K562 (cell line): ENCODE results near the gene ZDHHC8. TPM values are rescaled to one million over a fixed set of nuclear protein-coding genes. Genes with fewer than 3 reads are reported as not detected.

Experiments used
- ATAC-seq: fragments of 200-7000 bp; cut with Tn5 transposase; 3 replicates; pipeline ENCODE4 v1.9.1; 2020; ENCODE audit warnings: moderate library complexity
- BruUV-seq: library from RNA; stranded (reverse); fragments of 400-500 nt; replicated peaks from 2 replicates; lab custom pipeline; 2021; lab: Mats Ljungman, UMichigan
- CTCF ChIA-PET: fragments of 300-600 bp; formaldehyde crosslinking; extraction: SDS; loops from one replicate; lab custom pipeline; 2021; ENCODE audit warnings: low intra/inter-chr PET ratio; lab: Yijun Ruan, JAX
- POLR2A ChIA-PET: fragments of 300-600, 350-650 bp; sonication (Branson Sonifier 250); formaldehyde crosslinking; extraction: SDS; loops from one replicate; lab custom pipeline; 2021; ENCODE audit warnings: antibody characterized with exemption, inconsistent platforms; lab: Yijun Ruan, JAX
- DNase-seq, 4 experiments: peaks; one replicate each; pipeline versions ENCODE4 v3.0.0 to v3.0.0-alpha.2; 2011 to 2018; ENCODE audit warnings: low spot score in 3 of 4, mixed read lengths in 3 of 4; ENCODE audit errors: extremely low read depth in 1 of 4
- FAIRE-seq: peaks from 2 replicates; lab custom pipeline; 2011; peaks lifted over from hg19 to GRCh38; lab: Jason Lieb, UNC
- H2AFZ ChIP-seq: 2 replicates; pipeline ENCODE4 v1.6.0; 2011; ENCODE audit warnings: low read depth, low read length, control low read depth, inconsistent platforms
- H3K27ac ChIP-seq: fragments of 200-600 bp; 3 replicates; pipeline ENCODE4 v1.8.0; 2011; ENCODE audit warnings: low read depth, mild to moderate bottlenecking, control low read depth, inconsistent platforms, low read length, moderate library complexity, mixed read lengths; ENCODE audit errors: extremely low read depth
- H3K27me3 ChIP-seq, 2 experiments: fragments of 300-600 bp in 1 of 2; 2 replicates in 1 of 2; 3 replicates in 1 of 2; pipeline versions ENCODE4 v1.6.0 to v1.8.0; 2011; ENCODE audit warnings: inconsistent platforms in 2 of 2, low read length in 2 of 2, mild to moderate bottlenecking in 1 of 2, mixed read lengths in 1 of 2, moderate library complexity in 1 of 2; ENCODE audit not compliant: control insufficient read depth in 2 of 2, insufficient read depth in 2 of 2
- H3K36me3 ChIP-seq: fragments of 300-600 bp; 3 replicates; pipeline ENCODE4 v1.8.0; 2011; ENCODE audit warnings: mild to moderate bottlenecking, low read length, inconsistent platforms; ENCODE audit not compliant: control insufficient read depth, insufficient read depth
- H3K4me1 ChIP-seq, 2 experiments: fragments of 200-600 bp in 1 of 2; replicated peaks in 1 of 2; 2 replicates in 1 of 2; 3 replicates in 1 of 2; pipeline versions ENCODE4 v1.5.1 to v1.8.0; 2011; ENCODE audit warnings: inconsistent platforms in 2 of 2, low read length in 2 of 2, mild to moderate bottlenecking in 1 of 2, mixed read lengths in 1 of 2, moderate library complexity in 1 of 2; ENCODE audit not compliant: control insufficient read depth in 2 of 2, insufficient read depth in 2 of 2
- H3K4me2 ChIP-seq: 2 replicates; pipeline ENCODE4 v1.6.1; 2011; ENCODE audit warnings: low read length, control low read depth, inconsistent platforms, mixed read lengths; ENCODE audit not compliant: insufficient read depth
- H3K4me3 ChIP-seq: fragments of 200-600 bp; sonication (generic), shearing (Covaris generic); 2 replicates; pipeline ENCODE4 v1.5.1; 2016; ENCODE audit warnings: control low read depth, inconsistent platforms
- H3K79me2 ChIP-seq: fragments of 200-600 bp; 3 replicates; pipeline ENCODE4 v1.8.0; 2011; ENCODE audit warnings: low read length, inconsistent platforms; ENCODE audit not compliant: control insufficient read depth, insufficient read depth
- H3K9ac ChIP-seq, 2 experiments: 2 replicates each; pipeline versions ENCODE4 v1.6.0 to v1.6.1; 2011; ENCODE audit warnings: low read depth in 2 of 2, low read length in 2 of 2, control low read depth in 1 of 2, inconsistent platforms in 1 of 2, mild to moderate bottlenecking in 1 of 2, mixed read lengths in 1 of 2; ENCODE audit not compliant: insufficient read depth in 1 of 2
- H3K9me1 ChIP-seq: one replicate; pipeline ENCODE4 v1.6.0; 2011; ENCODE audit warnings: inconsistent platforms, mild to moderate bottlenecking, low read length, moderate library complexity; ENCODE audit not compliant: control insufficient read depth, insufficient read depth
- H3K9me3 ChIP-seq: replicated peaks from 2 replicates; pipeline ENCODE4 v1.5.1; 2011; ENCODE audit warnings: low read depth, low read length, inconsistent platforms; ENCODE audit not compliant: control insufficient read depth, insufficient read depth
- H4K20me1 ChIP-seq: replicated peaks from 2 replicates; pipeline ENCODE4 v1.6.1; 2011; ENCODE audit warnings: low read length, inconsistent platforms, mixed read lengths; ENCODE audit not compliant: control insufficient read depth, insufficient read depth
- CAMTA2 ChIP-seq: fragments of 250-450 bp; sonication (Bioruptor Pico); conservative IDR thresholded peaks from 2 replicates; pipeline ENCODE4 v1.5.1; 2022
- HCFC1 ChIP-seq: IDR thresholded peaks from 2 replicates; pipeline ENCODE4 v1.6.1; 2012; ENCODE audit warnings: low read depth, low read length, improper control_type of control experiment
- JUN ChIP-seq, 2 experiments: sonication (generic) in 1 of 2; formaldehyde crosslinking in 1 of 2; IDR thresholded peaks; 2 replicates each; pipeline versions ENCODE4 v1.6.1 to v1.8.0; 2012 to 2022; ENCODE audit warnings: borderline replicate concordance in 2 of 2, mild to moderate bottlenecking in 2 of 2, improper control_type of control experiment in 1 of 2, low read depth in 1 of 2, low read length in 1 of 2, missing genetic modification reagents in 1 of 2
- KDM4B ChIP-seq, 2 experiments: fragments of 450-650 bp in 1 of 2; sonication (generic) in 1 of 2; IDR thresholded peaks; 2 replicates each; pipeline ENCODE4 v1.6.1; 2016 to 2017; ENCODE audit warnings: borderline replicate concordance in 2 of 2, antibody characterized with exemption in 1 of 2, low read depth in 1 of 2, mild to moderate bottlenecking in 1 of 2
- KLF13 ChIP-seq: fragments of 450-650 bp; IDR thresholded peaks from 2 replicates; pipeline ENCODE4 v1.6.1; 2016; ENCODE audit warnings: missing genetic modification characterization, low read depth, mild to moderate bottlenecking, missing compliant biosample characterization, moderate library complexity, borderline replicate concordance
- MCM3 ChIP-seq: fragments of 450-650 bp; IDR thresholded peaks from 2 replicates; pipeline ENCODE4 v1.6.1; 2016
- MTA1 ChIP-seq: fragments of 450-650 bp; IDR thresholded peaks from 2 replicates; pipeline ENCODE4 v1.6.1; 2017; ENCODE audit warnings: borderline replicate concordance
- MYNN ChIP-seq, 2 experiments: sonication (generic); formaldehyde crosslinking in 1 of 2; IDR thresholded peaks; 2 replicates each; pipeline versions ENCODE4 v1.5.0 to v1.6.1; 2016 to 2020; ENCODE audit warnings: antibody characterized with exemption in 1 of 2, missing genetic modification reagents in 1 of 2
- NFATC3 ChIP-seq: fragments of 450-650 bp; IDR thresholded peaks from 2 replicates; pipeline ENCODE4 v1.6.1; 2017; ENCODE audit warnings: mild to moderate bottlenecking
- POLR2B ChIP-seq: fragments of 450-650 bp; IDR thresholded peaks from 2 replicates; pipeline ENCODE4 v1.6.1; 2018; ENCODE audit warnings: low read depth; ENCODE audit not compliant: partially characterized antibody
- PTBP1 ChIP-seq: fragments of 200-400 bp; formaldehyde crosslinking; IDR thresholded peaks from 2 replicates; pipeline ENCODE4 v1.6.1; 2017; ENCODE audit warnings: low read depth, low read length
- PYGO2 ChIP-seq: fragments of 450-650 bp; IDR thresholded peaks from 2 replicates; pipeline ENCODE4 v1.6.1; 2016; ENCODE audit warnings: mild to moderate bottlenecking, missing genetic modification characterization, moderate library complexity, missing compliant biosample characterization
- SMARCA5 ChIP-seq: fragments of 450-650 bp; IDR thresholded peaks from 2 replicates; pipeline ENCODE4 v1.6.1; 2016
- SMARCB1 ChIP-seq: IDR thresholded peaks from 2 replicates; pipeline ENCODE4 v1.6.1; 2011; ENCODE audit warnings: improper control_type of control experiment, low read depth; ENCODE audit not compliant: insufficient read length
- SREBF1 ChIP-seq: fragments of 150-350 bp; IDR thresholded peaks from 2 replicates; pipeline ENCODE4 v1.6.1; 2014; ENCODE audit warnings: antibody characterized with exemption, low read depth, low read length, borderline replicate concordance
- SRF ChIP-seq, 2 experiments: fragments of 250-450, 450-650 bp in 1 of 2; sonication (Bioruptor Pico) in 1 of 2; sonication (generic) in 1 of 2; formaldehyde crosslinking; IDR thresholded peaks; 2 replicates each; pipeline versions ENCODE4 v1.5.0 to v1.5.1; 2020 to 2022; ENCODE audit warnings: mild to moderate bottlenecking in 1 of 2, missing genetic modification reagents in 1 of 2
- SRSF3 ChIP-seq: fragments of 200-400 bp; formaldehyde crosslinking; IDR thresholded peaks from 2 replicates; pipeline ENCODE4 v1.6.1; 2016; ENCODE audit warnings: mild to moderate bottlenecking, low read length, moderate library complexity; ENCODE audit not compliant: insufficient read depth
- STAG1 ChIP-seq: sonication (generic); formaldehyde crosslinking; IDR thresholded peaks from 2 replicates; pipeline ENCODE4 v1.5.0; 2020; ENCODE audit warnings: missing genetic modification reagents, borderline replicate concordance
- SUPT5H ChIP-seq: fragments of 450-650 bp; IDR thresholded peaks from 2 replicates; pipeline ENCODE4 v1.6.1; 2016
- TCF3 ChIP-seq: sonication (generic); formaldehyde crosslinking; IDR thresholded peaks from 2 replicates; pipeline ENCODE4 v1.4.0; 2020; ENCODE audit warnings: mild to moderate bottlenecking, missing genetic modification reagents
- ZBTB12 ChIP-seq: fragments of 250-450 bp; sonication (Bioruptor Pico); IDR thresholded peaks from 2 replicates; pipeline ENCODE4 v1.4.0; 2020
- ZNF57 ChIP-seq: fragments of 450-650 bp; formaldehyde crosslinking; IDR thresholded peaks from 2 replicates; pipeline ENCODE4 v1.4.0; 2020; ENCODE audit warnings: mild to moderate bottlenecking, moderate library complexity
- WGBS: fragments of 100-300 bp; shearing (Covaris generic); methylation state at CpG from one replicate; pipeline ENCODE4 v1.1.6; 2016; ENCODE audit warnings: low coverage, mixed read lengths; ENCODE audit not compliant: insufficient coverage; ENCODE audit errors: missing lambda C conversion rate; 5-methylcytosine and 5-hydroxymethylcytosine counted together
- in situ Hi-C: fragments of 300-500 bp; cut with MboI; formaldehyde crosslinking; loops from 4 replicates; pipeline ENCODE4 v1.15.0; 2018; ENCODE audit warnings: inconsistent platforms, mixed read lengths
- intact Hi-C: fragments of 100-400 bp; cut with micrococcal nuclease; formaldehyde crosslinking; loops from 2 replicates; pipeline ENCODE4 v1.14.2; 2022
- polyA plus RNA-seq, 8 experiments: library from polyadenylated mRNA; depleted of rRNA in 4 of 8; stranded (reverse) in 5 of 8; unstranded in 3 of 8; fragments of >200 nt; fragmentation: Nextera tagmentation in 2 of 8; fragmentation: Illumina TruSeq in 1 of 8; extraction: Ambion mirVana in 2 of 8; extraction: Trizol in 1 of 8; gene quantifications; 2 replicates each; pipeline versions ENCODE4 v1.2.1 to v1.2.3, GENCODE V29; 2011 to 2014; ENCODE audit warnings: inconsistent platforms in 1 of 8, missing spikeins in 1 of 8
- total RNA-seq, 7 experiments: library from RNA; depleted of rRNA in 6 of 7; stranded (reverse); fragments of >200 nt in 6 of 7; fragmentation: Illumina TruSeq in 2 of 7; extraction: Trizol in 2 of 7; gene quantifications; 2 replicates each; pipeline versions ENCODE4 v1.2.1 to v1.2.3, GENCODE V29; 2011 to 2021; ENCODE audit warnings: low replicate concordance in 1 of 7

The ZDHHC8 gene
- total and polyA plus RNA-seq, 9 of the 15 experiments (the other 6 are each of a cell fraction or from before 2014, with no cell fraction given) = 0.04 to 109 (median 16.4) TPM

- 2% methylated on average over 19 of the region's 19 CpGs for WGBS
- H3K36me3 ChIP-seq = no peaks in the 10 kb centered on the region
- ATAC-seq = no peak
- ChIA-PET CTCF (interaction anchor here (0.8 kb wide), 1 partner anchor 11 kb away, joined by 3 read pairs; no protein-coding TSS in a partner anchor), POLR2A (interaction anchor here (0.6 to 1.6 kb wide), 10 partner anchors 9 to 206 kb away, joined by 3 to 6 read pairs (median 4); no protein-coding TSS in a partner anchor)
- peak overlapping the region in 1 of 2 experiments; percentile 16; a peak in 2 of 4 replicates for H3K9ac ChIP-seq
- no peaks in the 10 kb centered on the region for H3K9me1 ChIP-seq
- no peaks in the 10 kb centered on the region for H3K79me2 ChIP-seq
- in situ Hi-C loops = loop anchor here (25.0 kb wide), 1 partner anchor 520 kb away; no protein-coding TSS in a partner anchor
- H3K9me3 ChIP-seq = peaks cover 2% of the 10 kb centered on the region; the same call in 1 of the 2 replicates
- DNase-seq = no peak
- H3K4me1 ChIP-seq = peaks cover 0 to 27% of the 10 kb centered on the region in 2 experiments; a peak in 1 of 5 replicates
- peaks cover 54 to 76% of the 10 kb centered on the region in 2 experiments; a peak in 4 of 5 replicates for H3K27me3 ChIP-seq
- H3K4me3 ChIP-seq = no peak overlapping the region
- intact Hi-C loops = loop anchor here (5.0 kb wide), 1 partner anchor 40 kb away; no protein-coding TSS in a partner anchor
- no peak overlapping the region for H3K4me2 ChIP-seq
- no peak overlapping the region for H3K27ac ChIP-seq
- FAIRE-seq = no peak
- no peak overlapping the region for H2AFZ ChIP-seq
- BruUV-seq = no TSS peak
- H4K20me1 ChIP-seq = peaks cover 32% of the 10 kb centered on the region; the same call in 1 of the 2 replicates
- TF ChIP-seq HCFC1 (no peak), STAG1 (CRISPR knock-in tag) (no peak; the same call in 1 of the 2 replicates), SUPT5H (no peak), SREBF1 (no peak), KLF13 (tag) (no peak), SRSF3 (no peak), MYNN (IDR thresholded peaks at IDR 0.05) (no peak), MYNN (CRISPR knock-in tag; IDR thresholded peaks at IDR 0.05) (no peak), SRF (CRISPR knock-in tag; IDR thresholded peaks at IDR 0.05) (no peak), JUN (IDR thresholded peaks at IDR 0.05; ENCODE audit: borderline replicate concordance, low read depth, low read length) (no peak), JUN (CRISPR knock-in tag; IDR thresholded peaks at IDR 0.05; ENCODE audit: borderline replicate concordance) (no peak; the same call in 1 of the 2 replicates), ZBTB12 (CRISPR knock-in tag) (no peak), SMARCB1 (no peak), PTBP1 (no peak), SMARCA5 (no peak), CAMTA2 (CRISPR knock-in tag) (no peak), TCF3 (CRISPR knock-in tag) (no peak), KDM4B (IDR thresholded peaks at IDR 0.05; ENCODE audit: borderline replicate concordance in 2 of 2, low read depth in 1 of 2) (no peak), ZNF57 (CRISPR knock-in tag) (no peak), MCM3 (no peak), NFATC3 (no peak), PYGO2 (no peak), MTA1 (no peak), POLR2B (no peak)
Observed at GRCh38 chr22:20167643-20168322, 36.2 kb downstream of the ZDHHC8 start.
